Kidney tubule cell (primary cell): ENCODE data around the gene PAX8.
A peak's percentile ranks its signal among the peaks of the same experiment; 100 is the strongest.

Experiments used
- DNase-seq: peaks from one replicate; pipeline ENCODE4 v3.0.0-alpha.2; 2018; ENCODE audit warnings: low spot score

PAX8 gene

DNA sequence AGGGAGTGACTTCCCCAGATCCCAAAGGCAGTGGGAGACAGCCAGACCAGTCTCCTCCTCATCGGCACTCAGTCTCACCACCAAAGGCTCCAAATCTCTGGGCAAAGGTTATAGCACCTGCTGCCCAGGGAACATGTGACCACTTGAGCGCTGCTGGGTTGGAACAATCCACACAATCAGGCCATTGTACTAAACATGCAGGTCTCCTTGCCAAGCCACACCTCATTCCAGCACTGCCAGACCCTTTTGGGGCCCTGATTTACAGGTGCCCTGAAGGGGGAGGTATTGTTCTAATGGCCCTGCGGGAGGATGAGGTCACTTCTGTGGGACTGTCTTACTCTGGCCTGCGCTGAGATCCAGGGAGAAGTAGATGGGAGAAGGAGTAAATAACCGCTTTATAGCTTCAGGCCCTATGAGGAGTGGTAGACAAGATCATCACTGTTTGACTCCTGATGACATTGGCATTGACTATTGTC lies 10.0 kb upstream of the PAX8 start:
- peak; percentile 80 for DNase-seq

DNA sequence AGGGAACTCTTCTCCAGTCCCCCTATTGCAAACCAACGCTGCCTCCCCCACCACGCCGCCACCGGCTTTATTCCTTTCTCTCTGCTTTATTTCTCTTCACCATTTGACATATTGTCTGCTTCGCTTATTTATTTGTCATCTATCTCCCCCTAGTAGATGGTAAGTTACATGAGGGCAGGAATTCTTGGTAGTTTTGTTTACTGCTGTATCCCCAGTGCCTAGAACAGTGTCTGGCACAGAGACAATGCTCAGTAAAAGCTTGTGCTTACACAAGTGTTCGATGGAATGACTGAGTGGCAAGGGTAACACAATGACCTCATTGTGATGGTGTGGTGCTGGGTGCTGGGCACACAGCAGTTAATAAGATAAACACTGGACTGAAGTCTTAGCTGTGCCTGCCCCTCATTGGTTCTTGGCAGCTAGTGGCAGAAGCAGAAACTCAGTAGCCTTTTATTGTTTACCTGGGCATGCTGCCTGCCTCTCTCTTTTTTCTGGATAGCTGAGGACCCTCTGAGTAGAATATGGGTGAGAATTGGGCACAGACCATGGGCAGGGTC lies 9.5 kb upstream of the PAX8 start:
- DNase-seq: peak; percentile 52

DNA sequence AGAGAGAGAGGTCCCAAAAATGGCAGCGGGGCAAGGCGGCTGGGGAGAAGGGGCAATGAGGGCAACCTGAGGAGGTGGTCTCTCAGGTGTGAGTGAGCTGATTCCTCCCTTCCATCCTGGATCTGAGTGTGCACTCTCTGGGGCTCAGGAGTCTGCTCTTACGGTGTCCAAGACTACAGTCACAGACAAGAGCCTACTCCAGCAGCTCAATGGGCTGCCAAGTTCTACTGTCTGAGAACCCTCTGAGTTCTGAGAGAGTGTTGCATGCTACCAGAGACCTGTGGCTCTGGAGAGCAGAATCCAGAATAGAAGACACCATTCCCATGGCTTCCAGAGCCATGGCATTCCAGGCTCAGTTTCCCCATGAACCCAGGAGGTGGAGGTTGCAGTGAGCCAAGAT lies 7.1 kb upstream of the PAX8 start:
- DNase-seq: no peak

DNA sequence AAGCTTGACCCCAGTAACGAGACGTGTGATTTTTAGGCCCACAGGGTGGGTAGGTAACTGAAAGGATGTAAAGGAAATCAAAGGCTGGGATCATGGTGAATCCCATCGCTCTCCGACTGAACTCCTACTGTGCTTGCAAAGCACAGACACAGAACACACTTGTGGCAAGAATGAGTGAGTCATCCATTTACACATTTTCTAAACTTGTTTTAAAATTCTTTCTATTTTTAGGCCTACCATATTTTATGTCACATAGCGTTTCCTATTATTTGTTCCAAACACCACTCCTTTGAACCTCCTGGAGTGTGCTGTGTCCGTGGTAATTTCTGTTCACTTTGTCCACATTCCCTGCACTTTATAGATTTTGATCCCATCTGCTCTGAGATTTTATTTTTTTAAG lies 6.3 kb upstream of the PAX8 start:
- DNase-seq: peak; percentile 45

DNA sequence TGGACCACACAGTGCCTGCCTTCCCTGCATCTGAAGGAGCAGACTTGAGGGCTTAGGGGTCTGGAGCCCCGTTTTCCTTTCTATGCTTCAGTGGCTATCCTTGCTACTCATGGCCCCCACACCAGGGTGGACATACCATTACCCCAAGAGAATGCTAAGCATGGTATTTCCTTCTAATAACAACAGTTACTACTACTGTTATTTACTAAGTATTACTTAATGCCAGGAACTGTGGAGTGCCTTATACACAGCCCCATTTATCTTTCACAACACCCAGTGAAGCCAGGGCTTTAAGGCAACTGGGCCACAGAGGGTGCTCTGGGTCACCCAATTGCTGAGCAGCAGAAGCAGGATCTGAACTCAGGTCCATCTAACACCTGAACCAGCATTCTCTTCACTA lies 5.8 kb upstream of the PAX8 start:
- no peak for DNase-seq

DNA sequence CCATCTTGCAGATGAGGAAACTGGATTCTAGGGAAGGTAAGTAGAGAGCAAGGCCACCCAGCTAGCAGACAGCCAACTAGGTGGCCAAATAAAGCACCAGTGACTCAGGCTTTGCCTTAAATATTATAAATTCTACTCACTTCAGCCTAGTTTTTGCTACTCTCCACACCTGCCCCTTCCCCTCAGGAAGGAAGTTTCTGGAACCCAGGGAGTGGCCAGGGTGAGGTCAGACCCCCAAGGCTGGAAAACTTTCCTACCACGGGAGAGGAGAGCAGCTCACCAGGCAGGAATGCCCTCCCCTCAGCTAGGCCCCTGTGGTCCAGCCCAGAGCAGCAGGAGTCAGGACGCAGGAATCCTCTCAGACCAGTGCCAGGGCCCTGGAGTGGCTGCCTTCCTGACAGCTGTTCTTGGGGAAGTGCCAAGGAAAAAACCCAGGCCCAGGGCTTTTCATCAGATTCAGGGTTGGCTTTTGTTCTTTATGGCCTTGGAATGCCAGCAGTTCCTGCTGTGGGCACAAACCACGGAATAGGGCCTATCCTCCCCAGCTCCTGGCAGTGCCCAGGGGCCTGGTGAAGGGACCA lies 5.1 kb upstream of the PAX8 start:
- DNase-seq: peak; percentile 100

DNA sequence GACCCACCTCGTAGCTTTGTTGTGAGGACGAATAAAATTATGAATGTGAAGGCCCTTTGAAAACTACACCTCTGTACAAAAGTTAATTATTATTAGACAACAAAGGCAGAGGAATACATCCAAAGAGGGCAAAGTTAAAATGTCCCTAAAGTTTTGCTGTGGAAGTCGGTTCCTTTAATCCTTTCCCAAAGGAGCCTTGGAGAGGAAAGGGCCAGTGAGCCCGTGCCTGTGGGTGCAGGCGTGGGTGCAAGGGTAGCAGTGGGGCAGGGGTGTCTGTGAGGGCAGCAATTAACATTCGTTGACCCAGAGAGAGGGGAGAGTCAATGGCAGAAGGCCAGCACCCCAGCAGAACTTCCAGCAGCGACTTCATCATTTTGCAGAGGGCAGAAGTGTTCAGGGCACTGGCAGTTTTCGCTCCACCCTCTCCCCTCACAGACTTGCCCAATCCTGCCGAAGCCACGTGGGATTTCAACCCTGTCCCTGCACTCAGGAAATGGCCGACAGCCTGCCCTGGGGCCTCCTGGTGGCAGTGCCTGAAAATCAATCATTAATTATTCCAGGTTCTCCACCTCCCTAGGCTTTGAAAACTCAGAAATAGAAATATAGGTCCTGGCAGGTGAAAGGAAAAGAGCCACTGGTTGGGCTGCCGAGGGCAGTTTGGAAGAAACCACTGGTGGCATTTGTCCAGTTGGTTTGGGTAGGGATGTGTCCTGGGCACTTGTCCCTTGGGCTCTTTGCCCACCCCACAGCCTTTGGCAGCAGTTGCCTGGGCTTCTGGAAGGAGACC lies 4.2 kb upstream of the PAX8 start:
- peak; percentile 99 for DNase-seq

DNA sequence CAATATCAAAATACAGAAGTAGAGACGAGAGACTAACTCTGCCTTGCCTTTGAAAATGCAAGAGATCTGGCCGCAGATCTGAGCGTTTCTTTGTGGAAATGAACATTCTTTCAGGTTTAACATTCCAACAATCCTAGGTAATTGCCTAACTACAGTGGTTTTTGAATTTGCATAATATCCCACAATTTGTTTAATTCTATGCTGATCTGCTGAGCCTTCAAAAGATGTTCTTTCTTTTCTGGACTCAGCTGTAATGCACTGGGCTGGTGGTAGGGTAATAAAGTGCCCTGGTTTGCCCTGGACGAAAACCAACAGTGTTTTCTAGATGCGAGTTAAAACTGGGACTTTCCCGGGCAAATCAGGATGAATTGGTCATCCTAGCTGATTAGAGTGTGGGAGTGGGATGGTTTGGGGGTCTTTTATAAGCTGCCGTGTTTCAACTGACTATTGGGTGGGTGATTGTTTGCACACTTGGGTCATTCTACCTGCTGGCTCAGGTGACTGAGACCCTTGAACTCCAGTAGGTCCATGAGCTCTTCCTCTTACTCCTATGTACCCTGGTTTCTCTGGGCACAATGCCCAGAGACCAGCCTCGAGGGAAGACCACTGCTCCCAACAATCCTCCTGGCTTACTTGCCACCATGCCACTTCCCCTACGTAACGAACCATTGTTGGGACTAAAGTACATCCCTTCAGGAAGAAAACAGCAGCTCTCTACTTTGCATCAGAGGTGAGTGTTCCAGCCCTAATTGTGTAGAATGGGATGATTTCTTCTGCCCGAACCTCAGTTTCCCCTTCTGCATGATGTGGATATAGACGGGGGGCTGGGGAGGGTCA lies 3.4 kb upstream of the PAX8 start:
- DNase-seq: peak; percentile 83

DNA sequence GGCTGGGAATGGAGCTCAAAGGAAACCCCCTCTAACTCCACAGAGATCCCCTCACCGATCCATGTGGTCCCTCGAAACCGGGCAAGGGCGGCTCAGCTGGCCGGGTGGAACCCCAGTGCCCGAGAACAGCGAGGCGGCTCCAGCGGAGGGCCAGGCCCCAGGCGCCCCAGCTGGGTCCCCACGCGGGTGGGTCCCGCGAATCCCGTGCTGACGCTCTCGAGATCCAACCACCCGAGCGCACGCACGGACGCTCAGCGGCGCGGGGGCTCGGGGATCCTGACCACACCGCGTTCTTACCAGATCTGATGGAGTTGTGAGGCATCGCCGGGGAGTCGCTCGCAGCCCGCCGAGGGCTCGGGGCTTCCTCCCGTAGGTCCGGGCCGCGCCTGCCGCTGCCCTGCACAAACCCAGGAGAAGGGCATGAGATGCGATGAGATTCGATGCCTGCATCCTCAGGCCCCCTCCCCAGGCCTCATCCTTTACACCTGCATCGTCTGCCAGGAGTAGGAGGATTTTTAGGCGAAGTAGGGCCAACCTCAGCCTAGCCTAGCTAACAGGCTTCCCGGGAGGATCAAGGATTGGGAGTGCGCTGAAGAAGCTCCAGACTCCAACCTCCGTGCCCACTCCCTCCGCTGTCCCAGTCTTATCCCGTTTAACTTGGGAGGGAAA lies 514 bp downstream of the PAX8 start:
- DNase-seq: peak; percentile 36

DNA sequence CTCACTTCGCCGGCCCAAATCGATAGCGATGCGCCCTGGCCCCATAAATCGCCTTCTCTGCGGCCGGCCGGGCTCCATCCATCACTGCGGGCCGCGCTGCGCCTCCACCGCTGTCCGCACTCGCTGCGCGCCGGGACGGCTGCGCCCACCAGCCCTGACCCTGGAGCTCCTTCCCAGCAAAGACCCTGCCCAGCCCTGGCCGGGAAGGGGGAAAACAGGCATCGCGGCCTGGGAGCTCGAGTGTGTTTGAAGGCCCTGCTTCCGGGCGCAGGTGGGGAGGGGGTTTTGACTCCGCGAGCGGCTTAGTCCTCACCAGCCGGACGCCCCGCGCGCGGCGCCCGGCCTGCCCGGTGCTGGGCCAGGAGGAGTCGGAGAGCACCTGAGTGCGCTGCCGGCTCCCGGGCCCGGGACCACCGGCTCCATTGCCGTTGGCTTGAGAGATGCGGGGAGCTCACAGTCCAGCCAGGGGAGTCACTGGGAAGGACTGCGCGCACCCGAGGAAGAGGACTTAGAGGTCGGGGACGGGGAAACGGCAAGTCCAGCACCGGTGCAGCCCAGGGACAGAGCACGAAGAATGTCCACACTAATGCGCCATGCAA lies 1.1 kb downstream of the PAX8 start:
- peak; percentile 33 for DNase-seq

DNA sequence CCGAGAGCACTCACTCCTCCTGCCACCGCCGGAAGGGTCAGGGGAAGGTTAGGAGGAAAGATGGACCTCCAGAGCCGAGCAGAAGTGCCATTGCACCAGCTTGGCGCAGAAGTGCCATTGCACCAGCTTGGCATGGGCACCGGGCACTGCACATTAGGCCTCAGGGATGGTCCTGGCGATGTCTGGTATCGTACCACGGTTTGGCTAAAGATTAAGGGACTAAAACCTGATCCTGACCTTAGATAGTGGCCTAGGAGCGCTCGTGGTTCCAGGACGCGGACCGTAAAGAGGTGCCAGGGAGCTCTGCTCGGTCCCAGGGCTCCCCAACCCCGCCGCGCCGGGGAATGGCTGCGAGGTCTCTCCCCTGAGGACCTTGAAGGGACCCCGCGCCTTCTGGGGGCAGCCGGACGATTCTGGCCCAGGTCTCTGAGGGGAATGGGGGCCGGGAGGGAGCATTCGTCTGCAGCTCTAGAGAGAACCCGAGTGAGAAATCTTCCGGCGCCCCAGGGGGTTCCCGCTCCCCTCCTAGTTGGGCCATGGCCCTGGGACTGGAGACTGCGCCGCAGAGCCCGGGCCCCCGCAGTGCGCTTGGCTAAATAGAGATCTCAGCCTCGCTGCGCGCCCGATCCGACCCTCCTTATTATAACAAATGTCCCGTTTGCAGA lies 1.8 kb downstream of the PAX8 start:
- peak; percentile 30 for DNase-seq

DNA sequence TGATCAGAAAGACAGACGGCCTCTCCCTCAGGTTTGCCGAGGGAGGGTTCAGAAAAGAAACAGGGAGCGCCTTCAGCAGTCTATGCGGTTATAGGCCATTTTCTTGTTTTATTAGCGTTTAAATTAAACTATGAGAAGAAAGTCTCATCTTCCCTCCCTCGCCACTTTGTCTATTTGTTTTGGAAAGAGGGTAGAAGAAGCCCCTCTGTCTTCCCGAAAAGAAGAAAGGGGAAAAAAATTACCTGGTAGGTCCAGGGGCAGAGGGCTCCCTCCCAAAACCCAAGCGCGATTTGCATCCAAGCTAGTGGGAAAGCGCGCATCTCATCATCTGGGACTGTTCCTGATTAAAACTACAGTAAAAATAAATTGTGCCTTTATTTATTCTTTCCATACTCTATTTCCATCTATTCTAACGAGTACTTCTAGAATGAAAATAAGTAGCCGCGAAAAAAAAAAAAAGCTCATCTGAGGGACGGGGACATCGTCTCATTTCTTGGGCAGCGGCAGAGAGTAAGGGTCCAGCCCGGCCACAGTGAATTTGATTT lies 2.4 kb downstream of the PAX8 start:
- no peak for DNase-seq

DNA sequence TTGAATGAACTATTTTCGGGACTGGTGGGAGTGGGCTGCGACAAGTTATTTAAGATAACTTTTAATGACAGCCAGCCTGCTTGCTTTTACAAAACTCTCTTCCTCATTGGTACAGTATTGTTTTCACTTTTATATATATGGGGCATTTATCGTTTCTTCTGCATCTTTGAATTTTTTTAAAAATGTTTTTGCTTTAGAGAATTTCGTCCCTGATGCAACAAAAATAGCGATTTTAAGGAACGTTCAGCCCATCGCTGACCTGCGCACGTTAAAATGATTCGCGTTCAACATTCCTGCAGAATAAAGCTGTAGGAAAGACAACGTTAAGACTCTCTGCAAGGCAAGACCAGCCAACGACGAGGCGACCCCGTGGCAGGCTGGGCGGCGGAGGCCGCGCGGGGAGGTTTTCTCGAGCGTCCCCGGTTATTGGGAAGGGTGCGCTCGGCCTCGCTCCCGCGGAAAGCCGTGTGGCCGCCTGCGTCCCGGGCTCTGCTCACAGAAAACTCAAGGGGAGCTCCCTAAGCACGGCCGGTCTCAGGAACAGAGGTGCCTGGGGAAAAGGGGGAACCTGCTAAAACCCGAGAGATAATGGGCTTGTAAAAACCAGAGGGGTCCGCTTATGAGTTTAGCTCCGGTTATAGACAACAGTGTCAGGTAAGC lies 3.0 kb downstream of the PAX8 start:
- peak; percentile 21 for DNase-seq

DNA sequence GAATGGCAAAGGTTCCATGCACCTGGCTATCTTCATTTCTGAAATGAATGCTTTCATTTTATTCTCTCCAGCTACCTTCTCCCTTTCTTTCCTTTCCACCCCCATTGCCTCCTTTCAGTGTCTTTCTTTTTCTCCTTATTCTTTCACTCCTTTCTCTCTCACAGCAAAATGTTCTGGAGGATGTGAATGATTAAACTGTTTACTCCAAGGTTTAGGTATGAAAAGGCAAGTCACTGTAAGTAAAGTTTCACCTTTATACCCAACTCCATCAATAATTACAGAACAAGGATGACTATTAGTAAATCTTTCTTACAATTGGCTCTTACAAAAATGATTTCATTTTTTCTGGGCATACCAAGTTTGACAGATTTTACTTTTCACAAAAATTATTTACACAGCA lies 4.3 kb downstream of the PAX8 start:
- DNase-seq: peak; percentile 77

DNA sequence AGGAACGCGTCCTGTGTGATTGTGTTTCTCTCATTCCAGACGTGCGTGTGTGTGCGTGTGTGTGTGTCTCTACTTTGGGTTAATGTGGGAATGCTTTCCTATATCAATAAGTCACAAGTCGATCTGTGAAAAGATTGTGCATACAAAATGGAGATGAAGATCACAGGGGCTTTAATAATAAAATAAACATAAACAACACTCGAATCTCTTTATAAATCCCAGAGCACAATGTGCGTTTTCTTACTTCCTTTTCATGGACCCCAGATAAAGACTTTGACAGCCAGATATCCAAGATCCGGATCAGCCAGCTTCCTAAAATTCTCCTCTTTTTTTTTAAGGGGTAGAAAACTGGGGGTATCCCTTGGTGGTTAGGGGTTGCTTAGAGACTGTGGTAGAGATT lies 4.7 kb downstream of the PAX8 start:
- DNase-seq: peak; percentile 35

DNA sequence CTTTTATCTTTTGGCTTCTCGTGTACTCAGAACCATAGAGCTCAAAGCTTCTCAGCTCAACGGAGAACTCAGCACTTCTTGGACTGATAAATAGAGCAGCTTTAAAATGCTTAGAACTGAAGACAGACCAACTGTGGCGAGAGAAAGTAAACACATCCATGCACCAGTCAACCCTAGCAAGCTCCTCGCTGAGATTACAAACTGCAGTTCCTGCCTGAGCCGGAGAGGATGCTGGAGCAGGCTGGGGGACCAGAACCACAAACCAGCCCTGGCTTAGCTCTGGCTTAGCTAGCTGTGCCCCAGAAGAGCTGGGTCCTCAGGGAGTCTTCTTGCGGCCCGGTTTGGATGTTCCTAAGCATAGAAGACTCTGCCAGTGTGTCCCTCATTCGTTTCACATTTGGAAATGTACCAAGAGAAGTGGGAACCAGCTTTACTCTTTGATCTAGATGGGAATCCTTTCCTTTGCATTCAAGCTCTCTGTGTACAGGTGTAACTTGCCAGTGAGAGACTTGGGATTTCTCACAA lies 5.6 kb downstream of the PAX8 start:
- peak; percentile 80 for DNase-seq

DNA sequence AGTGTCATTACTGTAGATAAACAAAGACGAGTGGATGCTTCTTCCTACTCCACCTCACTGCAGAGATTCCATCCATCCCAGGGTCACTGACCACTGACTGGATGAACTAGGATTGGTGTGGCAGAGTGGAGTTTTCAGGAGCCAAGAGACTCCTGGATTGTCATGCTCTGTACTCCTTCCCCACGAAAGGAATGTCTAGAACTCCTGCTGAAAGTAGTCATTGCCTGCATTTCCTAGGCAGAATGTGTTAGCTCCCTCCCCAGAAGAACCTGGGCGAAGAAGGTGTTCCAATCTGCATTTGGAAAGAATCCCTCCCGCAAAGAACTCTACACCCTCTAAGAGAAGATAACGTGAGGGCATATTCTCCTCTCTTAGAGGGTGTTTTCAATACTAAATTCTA lies 6.2 kb downstream of the PAX8 start:
- DNase-seq: peak; percentile 53

DNA sequence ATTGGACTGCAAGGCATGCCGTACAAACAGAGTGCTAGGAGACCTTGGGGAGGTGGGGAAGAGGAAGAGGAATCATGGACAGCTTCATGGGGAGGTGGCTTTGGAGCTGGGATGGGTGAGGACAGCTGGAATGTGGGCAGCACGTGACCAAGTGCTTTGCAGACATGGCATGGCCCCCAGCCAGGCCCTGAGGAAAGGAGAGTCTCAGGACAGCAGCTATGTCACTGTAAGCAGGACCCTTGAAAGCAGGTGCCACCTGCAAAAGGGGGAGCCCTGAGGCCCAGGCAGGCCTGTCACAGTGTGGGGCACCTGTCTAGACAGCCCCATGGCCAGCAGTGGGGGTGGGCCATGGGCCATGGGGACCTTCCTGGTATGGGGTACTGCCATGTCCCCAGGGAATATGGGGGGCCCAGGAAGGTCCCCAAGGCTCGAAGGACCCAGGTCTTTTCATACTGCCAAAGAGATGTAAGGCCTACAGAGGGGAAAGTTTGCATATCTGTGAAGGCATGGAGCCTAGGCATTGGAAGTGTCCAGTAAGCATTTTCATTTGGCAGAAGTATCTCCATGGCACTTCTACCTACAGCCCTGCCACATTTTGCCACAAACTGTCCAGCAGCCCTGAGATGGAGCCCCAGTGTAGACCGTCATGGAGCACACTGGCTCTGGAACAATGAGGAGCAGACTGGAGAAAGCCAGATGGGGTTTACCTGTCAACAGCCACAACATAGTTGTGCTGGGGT lies 9.9 kb downstream of the PAX8 start:
- DNase-seq: peak; percentile 43

DNA sequence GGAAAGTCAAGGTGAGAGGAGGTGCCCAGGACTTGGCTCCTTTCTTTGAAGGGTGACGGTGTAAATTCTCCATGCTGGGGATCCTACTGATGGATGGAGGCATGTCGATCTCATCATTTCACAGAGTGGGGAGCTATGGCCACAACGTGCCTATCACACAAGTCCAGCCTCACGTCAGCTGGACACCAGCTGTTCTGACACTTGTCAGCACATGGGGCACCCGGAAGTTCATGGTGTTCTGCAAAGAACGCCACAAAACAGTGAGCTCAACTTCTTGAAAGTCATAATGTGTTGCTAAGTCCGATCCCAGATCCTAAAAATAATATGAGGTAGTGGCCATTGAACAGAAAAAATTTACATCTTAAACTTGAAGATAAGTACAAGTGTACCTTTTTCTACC lies 12.3 kb downstream of the PAX8 start:
- DNase-seq: no peak
